HL-60 (cell line): ENCODE data around the gene ARHGAP30.

Experiments used
- GABPA ChIP-seq: IDR thresholded peaks from 2 replicates; pipeline ENCODE4 v1.6.1; 2012; ENCODE audit warnings: low read depth
- POLR2AphosphoS5 ChIP-seq: IDR thresholded peaks from 2 replicates; pipeline ENCODE4 v1.6.1; 2012; ENCODE audit warnings: low read depth
- TF ChIP-seq, protein P1 (sequence below): IDR thresholded peaks from one replicate; pipeline ENCODE4 v1.5.1; 2011; ENCODE audit warnings: low read length, control low read depth, inconsistent platforms; ENCODE audit not compliant: insufficient read depth
- TF ChIP-seq, protein P2 (sequence below): IDR thresholded peaks from 2 replicates; pipeline ENCODE4 v1.6.1; 2012; ENCODE audit warnings: low read depth; ENCODE audit not compliant: insufficient replicate concordance

- TF ChIP-seq, protein P1, sequence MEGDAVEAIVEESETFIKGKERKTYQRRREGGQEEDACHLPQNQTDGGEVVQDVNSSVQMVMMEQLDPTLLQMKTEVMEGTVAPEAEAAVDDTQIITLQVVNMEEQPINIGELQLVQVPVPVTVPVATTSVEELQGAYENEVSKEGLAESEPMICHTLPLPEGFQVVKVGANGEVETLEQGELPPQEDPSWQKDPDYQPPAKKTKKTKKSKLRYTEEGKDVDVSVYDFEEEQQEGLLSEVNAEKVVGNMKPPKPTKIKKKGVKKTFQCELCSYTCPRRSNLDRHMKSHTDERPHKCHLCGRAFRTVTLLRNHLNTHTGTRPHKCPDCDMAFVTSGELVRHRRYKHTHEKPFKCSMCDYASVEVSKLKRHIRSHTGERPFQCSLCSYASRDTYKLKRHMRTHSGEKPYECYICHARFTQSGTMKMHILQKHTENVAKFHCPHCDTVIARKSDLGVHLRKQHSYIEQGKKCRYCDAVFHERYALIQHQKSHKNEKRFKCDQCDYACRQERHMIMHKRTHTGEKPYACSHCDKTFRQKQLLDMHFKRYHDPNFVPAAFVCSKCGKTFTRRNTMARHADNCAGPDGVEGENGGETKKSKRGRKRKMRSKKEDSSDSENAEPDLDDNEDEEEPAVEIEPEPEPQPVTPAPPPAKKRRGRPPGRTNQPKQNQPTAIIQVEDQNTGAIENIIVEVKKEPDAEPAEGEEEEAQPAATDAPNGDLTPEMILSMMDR: no peak
- TF ChIP-seq POLR2AphosphoS5 (no peak), GABPA (no peak)
- TF ChIP-seq, protein P2, sequence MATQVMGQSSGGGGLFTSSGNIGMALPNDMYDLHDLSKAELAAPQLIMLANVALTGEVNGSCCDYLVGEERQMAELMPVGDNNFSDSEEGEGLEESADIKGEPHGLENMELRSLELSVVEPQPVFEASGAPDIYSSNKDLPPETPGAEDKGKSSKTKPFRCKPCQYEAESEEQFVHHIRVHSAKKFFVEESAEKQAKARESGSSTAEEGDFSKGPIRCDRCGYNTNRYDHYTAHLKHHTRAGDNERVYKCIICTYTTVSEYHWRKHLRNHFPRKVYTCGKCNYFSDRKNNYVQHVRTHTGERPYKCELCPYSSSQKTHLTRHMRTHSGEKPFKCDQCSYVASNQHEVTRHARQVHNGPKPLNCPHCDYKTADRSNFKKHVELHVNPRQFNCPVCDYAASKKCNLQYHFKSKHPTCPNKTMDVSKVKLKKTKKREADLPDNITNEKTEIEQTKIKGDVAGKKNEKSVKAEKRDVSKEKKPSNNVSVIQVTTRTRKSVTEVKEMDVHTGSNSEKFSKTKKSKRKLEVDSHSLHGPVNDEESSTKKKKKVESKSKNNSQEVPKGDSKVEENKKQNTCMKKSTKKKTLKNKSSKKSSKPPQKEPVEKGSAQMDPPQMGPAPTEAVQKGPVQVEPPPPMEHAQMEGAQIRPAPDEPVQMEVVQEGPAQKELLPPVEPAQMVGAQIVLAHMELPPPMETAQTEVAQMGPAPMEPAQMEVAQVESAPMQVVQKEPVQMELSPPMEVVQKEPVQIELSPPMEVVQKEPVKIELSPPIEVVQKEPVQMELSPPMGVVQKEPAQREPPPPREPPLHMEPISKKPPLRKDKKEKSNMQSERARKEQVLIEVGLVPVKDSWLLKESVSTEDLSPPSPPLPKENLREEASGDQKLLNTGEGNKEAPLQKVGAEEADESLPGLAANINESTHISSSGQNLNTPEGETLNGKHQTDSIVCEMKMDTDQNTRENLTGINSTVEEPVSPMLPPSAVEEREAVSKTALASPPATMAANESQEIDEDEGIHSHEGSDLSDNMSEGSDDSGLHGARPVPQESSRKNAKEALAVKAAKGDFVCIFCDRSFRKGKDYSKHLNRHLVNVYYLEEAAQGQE: no peak
Observed at GRCh38 chr1:161046605-161047228, 23.0 kb downstream of the ARHGAP30 start.
